Fibroblast of the aortic adventitia (primary cell): Measurements from ENCODE around the gene PFKM. TPM values are rescaled to one million over a fixed set of nuclear protein-coding genes. Genes with fewer than 3 reads are reported as not detected.
"Not testable (repeated sequence)": the region's sequence is repeated elsewhere in the genome, so short reads cannot be mapped to it uniquely, and the experiment has no call there.

Source experiments
- DNase-seq: peaks from one replicate; pipeline ENCODE4 v3.0.0-alpha.2; 2010; ENCODE audit warnings: low read depth
- H3K4me3 ChIP-seq: 2 replicates; pipeline ENCODE4 v1.5.1; 2011; ENCODE audit warnings: low read depth, mild to moderate bottlenecking, control low read depth, low read length, moderate library complexity
- CTCF ChIP-seq: IDR thresholded peaks from 2 replicates; pipeline ENCODE4 v1.5.1; 2011; ENCODE audit warnings: mild to moderate bottlenecking, low read length, control low read depth, inconsistent platforms; ENCODE audit not compliant: insufficient read depth
- total RNA-seq: library from RNA; depleted of rRNA; stranded (reverse); fragments of >200 nt; gene quantifications from 2 replicates; pipeline ENCODE4 v1.2.3, GENCODE V29; 2012; ENCODE audit warnings: low replicate concordance

The PFKM gene
- total RNA-seq, 1 donor = 50.5 TPM

DNA sequence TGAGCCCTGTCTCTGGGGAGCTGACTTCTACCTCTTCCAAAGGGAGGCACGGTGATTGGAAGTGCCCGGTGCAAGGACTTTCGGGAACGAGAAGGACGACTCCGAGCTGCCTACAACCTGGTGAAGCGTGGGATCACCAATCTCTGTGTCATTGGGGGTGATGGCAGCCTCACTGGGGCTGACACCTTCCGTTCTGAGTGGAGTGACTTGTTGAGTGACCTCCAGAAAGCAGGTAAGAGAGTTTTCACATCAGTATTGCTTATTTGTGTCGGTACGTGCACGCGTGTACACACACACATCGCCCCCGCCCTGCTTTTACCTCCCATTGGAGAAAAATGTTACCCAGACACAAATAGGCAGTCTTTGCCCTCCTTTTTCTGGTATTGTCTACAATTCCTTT is 13.7 kb downstream of the PFKM start:
- H3K4me3 ChIP-seq = no peak overlapping the region
- no peak for DNase-seq
- TF ChIP-seq CTCF = no peak

- no peak for TF ChIP-seq CTCF
- DNase-seq = no peak
- no peak overlapping the region for H3K4me3 ChIP-seq
These were observed 15.9 kb downstream of the PFKM start for GRCh38 chr12:48135027-48135426.

DNA sequence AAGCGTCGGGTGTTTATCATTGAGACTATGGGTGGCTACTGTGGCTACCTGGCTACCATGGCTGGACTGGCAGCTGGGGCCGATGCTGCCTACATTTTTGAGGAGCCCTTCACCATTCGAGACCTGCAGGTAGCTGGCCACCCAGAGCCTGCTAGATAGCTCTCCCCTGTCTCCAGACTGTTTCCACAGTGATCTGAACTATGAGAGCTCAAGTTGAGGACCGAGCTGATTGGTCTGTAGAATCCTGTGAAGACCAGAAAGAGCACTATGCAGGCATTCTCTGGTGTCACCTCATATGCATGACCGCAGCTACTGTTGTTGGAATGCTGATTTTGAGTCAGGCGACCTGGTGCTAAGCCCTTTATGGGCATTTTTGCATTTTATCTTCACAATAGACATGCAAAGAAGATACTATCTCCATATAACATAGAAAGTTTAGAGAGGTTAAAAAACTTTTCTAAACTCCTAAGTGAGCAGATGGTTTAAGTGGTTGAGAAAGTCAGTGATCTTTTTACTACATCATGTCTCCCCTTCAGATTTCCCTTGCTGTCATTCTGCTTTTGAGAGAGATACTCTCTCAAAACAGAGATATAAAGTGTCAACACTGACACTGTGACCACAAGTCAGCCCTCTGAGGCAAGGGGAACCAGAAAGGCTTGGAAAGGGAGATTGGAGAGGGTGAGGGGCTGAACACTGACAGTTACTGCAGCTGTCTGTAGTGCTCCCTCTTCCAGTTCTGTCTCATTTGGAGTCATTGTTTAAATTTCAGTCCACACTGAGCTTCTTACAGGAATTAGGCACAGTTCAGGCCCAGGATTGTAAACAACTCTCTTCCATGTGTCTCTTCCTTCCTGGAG is 23.9 kb downstream of the PFKM start:
- DNase-seq = no peak
- no peak overlapping the region for H3K4me3 ChIP-seq
- TF ChIP-seq CTCF = no peak

DNA sequence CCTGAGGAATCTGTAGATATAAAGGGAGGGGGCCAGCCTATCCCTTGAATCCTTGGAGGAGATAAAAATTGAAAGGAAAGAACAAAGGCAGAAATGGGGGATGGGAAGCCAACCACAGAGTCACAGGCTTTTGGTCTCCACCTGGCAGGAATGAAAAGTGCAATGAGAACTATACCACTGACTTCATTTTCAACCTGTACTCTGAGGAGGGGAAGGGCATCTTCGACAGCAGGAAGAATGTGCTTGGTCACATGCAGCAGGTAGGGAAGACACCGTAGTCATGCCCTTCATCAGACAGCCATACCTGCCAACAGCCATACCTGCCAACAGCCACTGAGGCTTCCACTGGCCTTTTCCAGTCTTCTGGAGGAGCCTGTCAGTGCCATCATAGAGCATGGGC is 24.7 kb downstream of the PFKM start:
- no peak for TF ChIP-seq CTCF
- no peak overlapping the region for H3K4me3 ChIP-seq
- no peak for DNase-seq

- TF ChIP-seq CTCF = no peak
- no peak overlapping the region for H3K4me3 ChIP-seq
- DNase-seq = no peak
These were observed 26.8 kb downstream of the PFKM start for GRCh38 chr12:48145981-48146380.

GRCh38 chr12:48151103-48151771 is 32.1 kb downstream of the PFKM start:
- DNase-seq = no peak
- no peak overlapping the region for H3K4me3 ChIP-seq
- TF ChIP-seq CTCF = no peak

DNA sequence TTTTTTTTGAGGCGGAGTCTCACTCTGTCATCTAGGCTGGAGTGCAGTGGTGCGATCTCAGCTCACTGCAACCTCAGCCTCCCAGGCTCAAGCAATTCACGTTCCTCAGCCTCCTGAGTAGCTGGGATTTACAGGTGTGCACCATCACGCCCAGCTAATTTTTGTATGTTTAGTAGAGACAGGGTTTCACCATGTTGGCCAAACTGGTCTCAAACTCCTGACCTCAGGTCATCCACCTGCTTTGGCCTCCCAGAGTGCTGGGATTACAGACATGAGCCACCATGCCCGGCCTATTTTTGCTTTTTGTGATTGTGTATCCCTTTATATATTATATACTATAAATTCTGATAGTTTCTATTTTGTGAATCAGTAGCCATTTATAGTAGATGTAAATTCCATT is 36.6 kb downstream of the PFKM start:
- H3K4me3 ChIP-seq, DNase-seq: not testable (repeated sequence)
